NCI-H2029 (cell line): ENCODE data around the gene PCYT2.
"Not testable (repeated sequence)": the region's sequence is repeated elsewhere in the genome, so short reads cannot be mapped to it uniquely, and the experiment has no call there.

ENCODE experiments used
- DNase-seq: peaks from one replicate; lab custom pipeline; 2025; lab: John Stamatoyannopoulos, UW

Gene PCYT2

DNA sequence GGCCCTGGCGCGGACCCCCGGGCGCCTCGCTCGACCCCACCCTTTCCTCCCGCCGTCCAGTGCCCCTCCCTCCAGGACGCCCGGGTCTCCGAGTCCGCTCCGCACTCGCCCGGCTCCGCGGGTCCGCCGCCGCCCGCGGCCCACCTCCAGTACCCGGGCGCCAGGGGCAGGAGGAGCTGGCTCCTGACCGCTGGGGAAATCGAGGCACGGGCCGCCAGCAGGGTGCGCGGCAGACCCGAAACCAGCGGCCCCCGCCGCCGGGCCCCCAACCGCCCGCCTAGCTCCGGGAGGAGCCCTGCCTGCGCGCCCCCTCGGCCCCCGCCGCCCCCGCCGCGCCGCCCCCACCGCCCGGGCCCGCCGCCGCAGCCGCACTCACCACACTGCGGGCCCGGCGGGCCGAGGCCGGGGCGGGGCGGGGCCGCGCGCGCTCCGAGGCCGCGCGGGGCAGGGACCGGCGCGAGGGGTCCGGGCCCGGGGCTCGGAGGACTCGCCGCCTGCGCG is 16.0 kb upstream of the PCYT2 start:
- no peak for DNase-seq

DNA sequence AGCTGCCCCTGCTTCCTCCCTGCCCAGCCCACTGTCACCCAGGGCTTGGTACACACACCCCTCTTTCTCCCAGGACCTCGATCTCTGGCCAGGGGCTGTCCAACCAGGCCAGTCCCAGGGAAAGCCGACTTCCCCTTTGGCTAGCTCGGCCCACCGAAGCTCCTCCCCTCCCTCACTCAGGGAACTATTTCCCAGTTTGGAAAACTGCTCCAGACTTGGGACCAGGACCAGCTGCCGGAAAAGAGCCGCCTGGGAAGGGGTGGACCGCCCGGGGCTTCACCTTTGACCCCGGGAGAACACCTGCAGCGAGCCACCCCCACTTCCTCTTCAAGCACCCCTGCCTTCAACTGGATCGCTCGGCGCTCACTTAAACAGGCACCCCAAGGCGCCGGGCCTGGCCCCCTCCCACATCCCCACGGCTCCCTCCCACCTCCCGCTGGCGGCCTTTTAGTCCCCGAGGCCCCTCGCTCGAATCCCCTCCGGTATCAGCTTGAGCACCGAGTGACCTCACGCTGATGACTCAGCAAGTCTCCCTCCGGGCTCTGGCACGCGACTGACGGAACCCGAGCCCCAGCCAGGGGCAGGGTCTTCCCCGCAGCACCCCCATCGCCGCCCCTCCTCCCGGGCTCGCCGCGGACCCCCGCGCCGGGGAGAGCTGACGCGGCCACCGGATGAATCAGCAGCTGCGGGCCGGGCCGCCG is 15.4 kb upstream of the PCYT2 start:
- DNase-seq: peak; percentile 46

DNA sequence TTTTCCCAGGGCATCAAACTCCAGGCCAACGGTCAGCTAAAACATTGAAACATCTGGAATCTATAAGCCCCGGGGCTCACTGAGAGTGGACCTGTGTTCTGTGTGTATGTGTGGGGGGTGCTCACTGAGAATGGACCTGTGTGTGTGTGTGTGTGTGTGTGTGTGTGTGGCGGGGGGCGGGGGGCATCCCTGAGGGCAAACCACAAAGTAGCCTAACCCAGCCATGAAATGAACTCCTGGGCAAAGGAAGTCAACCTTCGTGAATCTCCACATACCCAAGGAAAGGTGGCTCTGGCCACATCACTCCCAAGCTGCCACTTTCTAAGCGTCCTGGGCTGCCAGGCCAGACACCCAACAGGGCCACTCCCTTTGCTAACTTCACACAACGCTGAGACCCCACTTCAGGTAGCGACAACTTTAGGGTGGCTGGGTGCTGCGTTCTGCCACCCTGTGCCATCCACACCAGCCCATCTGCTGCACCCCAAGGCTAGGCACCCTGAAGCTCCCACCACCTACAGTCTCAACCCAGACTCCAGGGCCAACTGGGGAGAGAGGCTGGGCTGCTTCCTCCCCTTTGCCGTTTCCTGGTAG is 14.8 kb upstream of the PCYT2 start:
- no peak for DNase-seq

DNA sequence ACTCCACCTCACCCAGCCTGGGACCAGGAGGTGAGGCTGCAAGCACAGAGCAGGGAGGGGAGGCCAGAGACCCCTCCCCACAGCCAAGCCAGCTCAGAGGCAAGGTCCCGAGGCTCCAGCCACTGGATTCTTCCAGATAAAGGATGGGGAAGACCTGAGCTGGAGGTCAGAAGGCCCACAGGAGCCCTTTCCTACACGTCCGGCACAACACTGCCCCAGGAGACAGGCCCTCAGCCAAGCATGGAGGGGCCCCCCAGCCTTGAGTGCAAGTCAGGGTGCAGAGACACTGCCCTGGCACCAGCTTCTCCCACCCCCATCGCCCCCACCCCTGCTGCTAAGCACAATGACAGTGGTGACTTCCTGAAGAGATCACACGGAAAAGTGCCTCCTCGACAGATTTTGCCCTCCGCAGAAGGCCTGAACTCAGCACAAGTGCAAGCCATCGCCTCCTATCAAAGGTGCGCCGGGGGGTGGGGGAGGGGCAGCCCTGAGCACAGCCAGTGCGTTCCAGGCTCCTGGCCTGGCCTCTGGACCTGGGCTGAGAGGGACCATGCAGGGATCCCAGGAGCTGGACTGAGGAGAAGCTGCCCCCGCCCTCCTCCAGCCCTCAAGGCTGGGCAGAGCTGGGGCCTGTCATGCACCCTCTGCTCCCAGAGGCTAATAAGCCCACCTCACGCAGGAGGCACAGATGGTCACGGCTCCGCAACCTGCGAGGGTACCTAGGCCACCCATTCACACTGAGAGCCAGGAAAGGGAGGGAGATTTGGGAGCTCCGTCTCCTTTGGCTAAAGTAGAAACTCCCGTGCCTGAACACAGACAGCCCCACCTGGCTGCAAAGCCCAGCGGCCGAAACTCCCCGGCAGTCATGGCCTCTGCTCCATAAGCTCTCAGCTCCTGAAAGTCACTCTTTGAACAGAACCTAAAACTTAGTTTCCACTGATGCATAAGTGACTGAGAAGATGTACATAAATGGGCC is 13.6 kb upstream of the PCYT2 start:
- no peak for DNase-seq

DNA sequence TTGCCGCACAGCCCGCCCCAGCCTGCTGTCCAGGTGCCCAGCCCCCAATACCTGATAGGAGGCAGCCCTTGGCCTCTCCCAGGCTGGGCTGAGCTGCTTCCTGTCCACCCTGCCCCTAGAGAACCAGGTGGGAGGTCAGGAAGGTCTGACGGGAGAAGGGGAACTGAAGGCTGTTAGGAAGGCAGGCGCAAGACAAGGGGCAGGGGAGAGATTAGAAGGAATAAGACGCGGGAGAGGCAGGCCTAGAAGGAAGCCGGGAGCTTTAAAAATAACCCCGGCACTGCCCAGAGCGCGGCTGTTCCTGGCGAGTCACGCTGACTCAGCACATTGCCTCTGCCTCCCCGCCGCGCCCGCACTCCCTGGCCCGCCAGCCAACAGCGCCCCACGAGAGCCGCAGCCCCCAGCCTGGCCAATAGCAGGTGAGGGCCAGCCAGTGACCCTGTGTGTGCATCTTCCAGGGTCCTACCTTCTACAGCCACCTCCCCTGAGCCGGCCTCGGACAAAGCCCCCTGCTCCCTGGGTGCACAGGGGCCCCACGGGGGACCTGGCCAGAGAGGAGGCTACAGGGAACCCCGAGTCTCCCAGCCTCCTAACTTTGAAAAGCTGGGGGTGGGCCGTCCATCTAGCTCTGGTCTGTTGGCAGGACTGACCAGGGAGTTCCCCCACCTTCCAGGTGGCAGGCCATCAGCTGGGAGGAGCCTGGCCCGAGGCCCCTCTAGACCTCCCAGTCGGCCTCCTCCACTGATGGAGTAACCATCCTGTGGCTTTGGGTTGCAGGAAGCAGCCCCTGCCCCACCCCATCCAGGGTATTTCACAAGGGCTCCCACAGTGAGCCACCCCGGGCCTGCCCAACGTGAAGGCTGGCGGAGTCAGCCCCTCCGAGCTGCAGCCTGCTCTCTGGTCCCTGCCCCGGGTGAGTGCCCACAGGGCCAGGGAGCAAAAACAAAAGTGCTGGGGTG is 12.4 kb upstream of the PCYT2 start:
- no peak for DNase-seq

DNA sequence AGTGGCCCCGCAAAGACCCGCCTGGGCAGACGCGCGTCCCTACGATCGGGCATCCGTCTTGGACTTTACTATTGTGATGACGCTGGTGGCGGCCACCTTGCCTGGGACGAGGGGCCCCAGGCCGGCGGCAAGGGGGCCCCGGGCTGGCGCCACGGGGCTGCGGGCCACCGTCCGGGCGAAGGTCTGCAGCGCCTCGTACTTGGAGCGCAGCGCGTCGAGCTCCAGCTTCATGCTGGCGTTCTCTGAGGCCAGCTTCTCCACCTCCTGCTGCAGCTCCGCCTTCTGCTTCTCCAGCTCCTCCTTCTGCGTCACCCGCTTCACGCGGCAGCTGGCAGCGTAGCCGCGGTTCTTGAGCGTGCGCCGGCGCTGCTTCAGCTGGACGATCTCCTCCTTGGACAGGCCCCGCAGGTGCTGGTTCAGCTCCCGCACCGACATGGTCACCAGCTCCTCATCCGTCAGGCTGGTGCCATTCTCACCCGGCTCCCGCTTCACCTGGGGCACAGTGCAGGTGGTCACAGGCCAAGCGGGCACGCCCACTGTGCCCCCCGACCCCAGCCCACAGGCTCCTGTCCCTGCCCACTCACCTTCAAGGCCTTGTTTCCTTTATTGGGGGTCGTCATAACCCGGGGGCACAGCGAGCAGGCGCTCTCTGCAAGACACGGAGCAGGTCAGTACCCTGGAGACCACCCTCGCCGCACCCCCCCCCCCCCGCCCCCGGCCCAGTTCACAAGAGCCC is 11.5 kb upstream of the PCYT2 start:
- no peak for DNase-seq

DNA sequence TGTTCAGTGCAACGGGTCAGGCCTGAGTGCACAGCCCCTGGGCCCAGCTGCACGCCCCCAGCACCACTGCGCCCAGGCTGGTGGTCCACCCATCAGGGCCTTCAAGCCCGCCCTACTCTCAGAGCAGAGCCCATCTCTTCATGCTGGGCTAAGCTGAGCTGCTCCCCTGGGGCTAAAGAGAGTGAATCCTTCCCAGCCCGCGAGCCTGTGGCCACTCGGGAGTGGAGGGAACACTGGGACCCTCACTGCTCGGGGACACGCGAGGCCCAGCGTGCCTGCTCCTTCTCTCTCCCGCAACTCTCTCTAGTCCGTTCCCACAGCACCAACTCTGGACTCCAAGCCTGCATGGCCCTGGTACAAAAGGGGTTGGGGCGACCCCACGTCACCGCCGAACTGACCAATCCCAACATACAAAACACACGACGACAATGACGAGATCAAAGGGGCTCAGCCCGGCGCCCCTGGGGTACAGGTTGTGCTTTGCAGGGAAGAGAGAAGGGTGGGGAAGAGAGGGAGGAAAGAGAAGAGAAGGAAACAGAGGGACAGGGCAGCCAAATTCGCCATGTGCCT is 10.9 kb upstream of the PCYT2 start:
- no peak for DNase-seq

DNA sequence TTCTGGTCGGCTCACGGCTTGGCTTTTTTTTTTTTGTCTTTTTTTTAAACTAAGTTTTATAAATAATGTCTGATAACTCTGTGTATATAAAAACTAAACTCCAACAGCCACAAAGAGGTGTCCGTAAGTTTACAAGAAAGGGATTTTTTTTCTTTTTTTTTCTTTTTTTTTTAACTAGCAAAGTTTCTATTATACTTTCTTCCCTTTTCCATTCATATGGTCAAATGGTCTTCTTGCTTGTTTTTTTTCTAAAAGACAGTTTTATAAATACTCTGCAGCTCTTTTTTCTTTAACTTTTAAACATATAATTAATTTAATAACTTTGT is 10.3 kb upstream of the PCYT2 start:
- no peak for DNase-seq

DNA sequence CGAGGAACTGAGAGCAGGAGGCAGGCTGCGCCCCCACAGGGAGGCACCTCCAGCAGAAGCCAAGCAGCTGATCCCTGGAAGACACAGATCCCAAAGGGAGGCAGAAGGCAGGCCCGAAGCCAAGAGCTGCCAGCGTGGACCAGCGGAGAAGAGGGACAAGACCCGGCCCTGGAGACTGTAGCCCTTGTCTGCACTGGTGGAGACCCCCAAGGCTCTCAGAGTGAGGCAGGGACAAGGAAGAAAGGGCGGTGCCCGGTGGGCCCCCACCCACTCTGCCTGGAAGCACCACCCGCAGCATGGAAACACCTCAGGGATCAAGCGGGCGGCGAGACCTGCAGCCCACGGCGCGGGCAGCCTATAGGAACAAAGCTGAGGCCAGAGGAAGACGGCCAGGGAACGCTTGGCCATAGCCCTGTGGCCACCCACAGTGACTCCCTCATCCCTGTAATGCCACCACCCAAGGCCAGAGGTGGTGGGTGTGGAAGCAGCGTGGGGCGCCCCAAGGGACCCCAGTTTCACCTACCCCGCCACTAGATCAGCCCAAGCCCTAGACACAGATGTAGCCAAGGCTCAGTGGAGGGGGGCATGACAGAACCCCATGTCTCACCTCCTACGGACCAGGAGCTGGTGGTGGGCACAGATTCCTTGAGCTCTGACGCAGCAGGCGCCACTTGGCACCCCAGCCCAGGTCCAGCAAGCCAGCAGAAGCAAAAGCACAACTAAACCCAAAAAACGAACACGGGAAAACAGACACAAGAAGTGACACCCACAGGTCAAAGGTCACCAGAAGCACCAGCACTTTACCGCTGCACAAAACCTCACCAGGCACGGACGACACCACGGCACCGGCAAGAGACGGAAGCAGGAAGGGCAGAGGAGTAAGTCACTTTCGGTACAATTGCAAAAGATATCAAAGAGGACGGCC is 9.7 kb upstream of the PCYT2 start:
- DNase-seq: no peak

DNA sequence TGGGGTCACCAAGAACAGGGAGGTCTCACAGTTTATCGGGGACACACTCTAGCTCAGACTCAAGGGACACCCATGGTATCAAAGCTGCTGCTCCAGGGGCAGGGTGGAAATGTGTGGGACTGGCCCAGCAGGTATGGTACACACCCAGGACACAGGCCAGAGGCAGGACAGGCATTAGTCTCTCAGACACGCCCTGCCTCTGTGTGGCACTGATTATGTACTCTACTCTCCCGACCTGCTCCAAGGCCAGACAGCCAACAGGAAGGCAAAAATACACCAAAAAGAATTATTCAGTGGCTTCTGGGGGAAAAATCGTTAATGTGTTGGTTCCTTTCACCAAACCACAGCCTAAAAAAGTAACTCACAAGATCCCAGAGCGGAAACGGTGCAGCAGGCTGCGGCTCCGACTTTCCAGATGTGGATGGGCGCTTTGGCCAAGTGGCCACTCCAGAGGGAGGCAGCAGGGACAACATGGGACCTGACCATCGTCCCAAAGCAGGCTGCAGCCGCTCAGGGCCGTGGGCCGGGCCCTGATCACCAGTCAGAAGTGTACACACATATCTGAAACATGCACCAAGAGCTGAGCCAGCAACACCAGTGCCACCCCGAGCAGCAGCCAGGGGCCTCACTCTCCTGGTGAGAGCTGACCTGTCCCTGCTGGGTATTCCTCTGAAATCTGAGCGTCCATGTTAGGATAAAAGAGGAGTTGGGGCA is 7.8 kb upstream of the PCYT2 start:
- no peak for DNase-seq

DNA sequence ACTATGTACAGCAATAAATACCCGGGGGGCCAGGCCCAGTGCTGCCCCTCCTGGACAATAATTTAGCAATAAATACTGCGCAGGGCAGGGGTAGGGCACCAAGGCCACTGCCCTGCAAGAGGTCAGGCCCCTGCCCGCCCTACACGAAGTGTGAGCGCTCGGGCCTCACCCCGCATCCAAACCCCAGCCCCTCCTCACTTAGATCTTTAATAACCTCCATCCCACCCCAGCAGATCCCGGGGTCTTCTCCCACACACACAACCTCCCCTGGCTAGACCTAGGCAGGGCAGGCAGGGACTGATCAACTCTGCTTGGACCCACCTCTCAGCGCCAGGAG is 7.1 kb upstream of the PCYT2 start:
- DNase-seq: not testable (repeated sequence)

DNA sequence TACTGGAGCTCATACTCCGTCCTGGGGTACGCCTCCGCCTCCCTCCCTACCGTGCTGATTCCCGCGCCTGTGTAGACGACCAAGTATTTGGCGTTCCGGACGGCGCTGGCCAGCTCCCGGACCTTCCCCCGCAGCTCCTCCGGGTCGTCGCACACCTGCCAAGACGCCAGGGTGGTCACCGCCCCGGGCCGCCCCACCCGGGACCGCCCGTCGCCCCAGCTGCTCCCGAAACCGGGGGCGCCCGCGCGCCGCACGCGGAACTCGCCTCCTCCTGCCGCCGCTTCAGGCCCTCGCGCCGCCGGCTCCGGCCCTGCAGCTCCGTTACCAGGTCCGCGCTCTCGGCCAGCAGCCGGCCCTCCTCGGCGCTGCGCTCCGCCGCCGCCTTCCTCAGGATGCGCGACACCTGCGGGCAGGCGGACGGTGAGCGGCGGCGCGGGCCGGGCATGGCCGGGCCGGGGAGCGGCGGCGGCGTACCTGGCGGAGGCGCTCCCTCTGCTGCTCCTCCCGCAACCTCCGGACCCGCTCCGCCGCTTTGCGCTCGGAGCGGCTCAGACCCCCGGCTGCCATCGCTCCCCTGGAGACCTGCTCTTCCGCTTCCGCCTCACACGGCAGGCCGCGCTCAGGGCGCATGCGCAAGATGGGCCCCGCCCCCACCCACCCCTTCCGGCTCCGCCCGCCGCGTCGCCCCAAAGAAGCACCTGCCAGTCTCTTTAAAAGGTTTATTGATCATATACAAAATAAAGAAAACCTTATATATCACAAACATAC is 6.5 kb upstream of the PCYT2 start, which contains the start of gene SIRT7:
Gene SIRT7, minus strand, starts transcription at position 612 of the 768 bp plus-strand sequence. Its CDS starts 45 bp downstream, at position 567.
- peak; percentile 46 for DNase-seq

DNA sequence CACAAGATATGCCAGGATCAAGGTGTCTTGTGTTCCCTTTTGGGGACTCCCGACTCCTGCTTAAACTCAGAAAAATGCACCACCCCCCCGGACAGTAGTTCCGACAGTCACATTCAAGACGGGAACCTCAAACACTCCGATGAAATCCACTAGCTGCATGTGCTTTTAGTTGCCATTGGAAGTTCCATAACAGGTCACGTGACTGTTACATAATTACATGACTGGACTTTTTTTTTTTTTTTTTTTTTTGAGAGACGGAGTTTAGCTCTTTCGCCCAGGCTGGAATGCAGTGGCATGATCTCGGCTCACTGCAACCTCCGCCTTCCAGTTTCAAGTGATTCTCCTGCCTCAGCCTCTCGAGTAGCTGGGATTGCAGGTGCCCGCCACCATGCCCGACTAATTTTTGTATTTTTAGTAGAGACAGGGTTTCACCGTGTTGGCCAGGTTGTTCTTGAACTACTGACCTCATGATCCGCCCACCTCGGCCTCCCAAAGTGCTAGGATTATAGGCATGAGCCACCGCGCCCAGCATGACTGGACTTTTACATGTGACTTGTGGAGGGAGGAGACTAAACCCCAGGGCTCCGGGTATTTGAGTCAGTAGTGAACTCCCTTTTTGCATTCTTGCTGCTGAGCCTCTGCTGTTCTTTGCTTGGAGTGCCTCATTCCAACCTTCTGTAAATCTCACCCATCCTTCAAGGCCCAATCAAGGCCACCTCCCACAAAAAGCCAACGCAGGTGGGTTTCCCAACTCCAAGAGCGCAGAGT is 5.2 kb upstream of the PCYT2 start:
- no peak for DNase-seq

DNA sequence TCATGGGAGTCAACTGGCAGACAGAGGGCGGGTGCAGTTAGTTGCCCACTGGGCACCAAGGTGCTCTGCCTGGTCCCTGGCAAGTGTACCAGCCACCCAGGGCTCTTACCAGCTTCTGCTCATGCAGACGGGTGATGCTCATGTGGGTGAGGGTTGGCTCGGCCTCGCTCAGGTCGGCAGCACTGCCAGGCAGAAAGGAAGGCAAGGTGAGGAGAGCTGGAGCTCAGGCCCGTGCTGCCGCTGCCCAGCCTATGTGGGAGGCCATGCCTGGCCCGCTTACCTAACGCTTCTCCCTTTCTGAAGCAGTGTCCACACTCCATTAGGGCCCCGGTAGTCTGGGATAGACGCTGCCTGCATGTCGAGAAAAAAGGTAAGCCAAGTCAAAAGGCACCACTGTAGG is 4.1 kb upstream of the PCYT2 start:
- DNase-seq: no peak

DNA sequence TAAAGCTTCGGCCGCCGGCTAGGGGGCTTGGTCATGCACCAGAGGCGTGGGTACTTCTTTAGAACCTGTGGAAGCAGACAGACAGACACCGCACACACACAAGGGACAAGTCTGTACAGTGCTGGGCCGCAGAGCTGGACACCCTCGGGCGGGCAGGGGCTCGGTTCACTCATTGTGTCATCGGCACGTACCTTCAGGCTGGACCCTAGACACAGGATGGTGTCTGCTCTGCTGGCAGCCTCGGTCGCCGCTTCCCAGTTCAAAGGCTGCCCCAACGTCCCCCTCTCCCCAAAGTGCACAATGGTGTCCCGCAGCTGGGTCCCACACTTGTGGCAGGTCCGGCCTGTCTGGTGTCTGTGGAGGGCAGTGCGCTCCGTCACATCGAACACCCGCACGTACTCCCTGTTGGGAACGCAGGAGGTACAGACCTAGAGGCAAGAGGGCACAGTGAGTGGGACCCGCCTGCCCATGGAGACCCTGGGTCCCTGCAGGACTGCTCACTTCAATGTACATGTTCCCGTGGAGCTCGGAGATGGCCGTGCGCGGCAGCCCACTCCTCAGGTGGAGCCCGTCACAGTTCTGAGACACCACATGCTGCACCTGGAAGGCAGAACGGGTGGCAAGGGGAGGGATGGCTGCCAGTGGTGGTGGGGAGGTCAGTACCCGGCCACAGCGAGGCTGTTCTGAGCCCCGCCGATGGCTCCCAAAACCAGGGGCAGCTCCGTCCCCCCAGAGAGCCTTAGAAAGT is 3.1 kb upstream of the PCYT2 start:
- DNase-seq: no peak

DNA sequence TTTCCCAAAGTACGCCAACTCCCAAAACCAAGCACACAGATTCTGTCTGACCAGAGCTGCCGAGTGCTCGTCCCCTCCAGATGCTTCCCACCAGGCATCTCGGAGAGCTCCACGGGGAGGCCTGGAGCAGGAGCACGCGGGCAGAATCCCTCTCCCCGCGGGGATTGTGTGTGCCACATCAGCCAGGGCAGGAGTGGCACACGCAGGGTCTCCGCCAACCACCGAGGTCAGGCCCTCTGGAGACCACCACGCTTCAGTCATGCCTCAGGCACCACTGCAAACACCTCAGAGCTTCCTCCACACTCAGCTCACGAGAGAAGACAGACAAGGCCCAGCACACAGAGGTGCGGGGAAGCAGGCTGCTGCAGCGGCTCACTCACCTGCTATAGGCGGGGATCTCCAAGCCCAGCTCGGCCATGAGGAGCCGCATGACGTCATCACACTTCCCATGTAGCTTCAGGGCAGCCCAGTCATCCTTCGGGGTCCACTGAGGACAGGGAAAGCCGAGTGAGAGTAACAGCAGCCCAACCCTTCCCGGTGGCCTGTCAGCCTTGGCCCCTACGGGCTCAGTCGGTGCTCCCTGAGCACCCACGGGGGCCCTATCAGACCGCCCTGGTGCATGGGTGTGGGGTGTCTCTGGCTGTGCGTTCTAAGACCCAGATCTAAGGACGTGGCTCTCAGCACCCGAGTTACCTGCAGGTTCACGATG is 2.3 kb upstream of the PCYT2 start:
- no peak for DNase-seq
